Hepatocyte (in vitro differentiated cells): ENCODE data around the gene ADTRP. TPM values are rescaled to one million over a fixed set of nuclear protein-coding genes. Genes with fewer than 3 reads are reported as not detected.
A peak's percentile ranks its signal among the peaks of the same experiment; 100 is the strongest.

Experiments
- DNase-seq: peaks from one replicate; pipeline ENCODE4 v3.0.0-alpha.2; 2016; ENCODE audit warnings: low spot score
- H2AFZ ChIP-seq: fragments of 200-600 bp; sonication (generic); 2 replicates; pipeline ENCODE4 v1.6.0; 2016; ENCODE audit warnings: antibody characterized with exemption, mild to moderate bottlenecking
- H3K27ac ChIP-seq: fragments of 200-600 bp; sonication (generic); 2 replicates; pipeline ENCODE4 v1.5.1; 2016; ENCODE audit warnings: mild to moderate bottlenecking
- H3K27me3 ChIP-seq: fragments of 200-600 bp; sonication (generic); 2 replicates; pipeline ENCODE4 v1.6.1; 2016
- H3K36me3 ChIP-seq: fragments of 200-600 bp; sonication (generic); replicated peaks from 2 replicates; pipeline ENCODE4 v1.5.1; 2016; ENCODE audit warnings: low read depth; ENCODE audit not compliant: insufficient read depth
- H3K4me1 ChIP-seq: fragments of 200-600 bp; sonication (generic); 2 replicates; pipeline ENCODE4 v1.5.1; 2016; ENCODE audit warnings: mild to moderate bottlenecking, moderate library complexity; ENCODE audit not compliant: insufficient read depth
- H3K4me2 ChIP-seq: fragments of 200-600 bp; sonication (generic); 2 replicates; pipeline ENCODE4 v1.6.0; 2016
- H3K4me3 ChIP-seq: fragments of 200-600 bp; sonication (generic); 2 replicates; pipeline ENCODE4 v1.5.1; 2016; ENCODE audit warnings: mild to moderate bottlenecking
- H3K79me2 ChIP-seq: fragments of 200-600 bp; sonication (generic); 2 replicates; pipeline ENCODE4 v1.6.0; 2017; ENCODE audit warnings: mild to moderate bottlenecking
- H3K9me2 ChIP-seq: fragments of 200-600 bp; sonication (generic); replicated peaks from 2 replicates; pipeline ENCODE4 v1.6.0; 2017; ENCODE audit warnings: mild to moderate bottlenecking; ENCODE audit not compliant: insufficient read depth
- H3K9me3 ChIP-seq: fragments of 200-600 bp; sonication (generic); 2 replicates; pipeline ENCODE4 v1.5.1; 2016; ENCODE audit warnings: low read depth, mild to moderate bottlenecking
- H4K20me1 ChIP-seq: fragments of 200-600 bp; sonication (generic); 2 replicates; pipeline ENCODE4 v1.6.0; 2016; ENCODE audit warnings: mild to moderate bottlenecking; ENCODE audit not compliant: insufficient read depth, poor library complexity, severe bottlenecking
- CTCF ChIP-seq: fragments of 200-600 bp; sonication (generic); IDR thresholded peaks from 2 replicates; pipeline ENCODE4 v1.5.1; 2016; ENCODE audit warnings: antibody characterized with exemption, mild to moderate bottlenecking; ENCODE audit not compliant: poor library complexity
- EZH2 ChIP-seq: fragments of 200-600 bp; sonication (generic); IDR thresholded peaks from 2 replicates; pipeline ENCODE4 v1.6.1; 2016; ENCODE audit warnings: antibody characterized with exemption, mild to moderate bottlenecking, borderline replicate concordance
- EZH2phosphoT487 ChIP-seq: fragments of 200-600 bp; sonication (generic); IDR thresholded peaks from one replicate; pipeline ENCODE4 v1.6.1; 2018; ENCODE audit warnings: antibody characterized with exemption, mild to moderate bottlenecking, low read depth, moderate library complexity; ENCODE audit not compliant: unreplicated experiment, severe bottlenecking
- WGBS: methylation state at CpG from one replicate; pipeline ENCODE4 v1.1.6; 2016; ENCODE audit warnings: low lambda C conversion rate; ENCODE audit errors: missing lambda C conversion rate; 5-methylcytosine and 5-hydroxymethylcytosine counted together
- polyA plus RNA-seq: library from polyadenylated mRNA; unstranded; fragments of >200 nt; fragmentation: Nextera tagmentation; extraction: Ambion mirVana; gene quantifications from 2 replicates; pipeline ENCODE4 v1.2.1, GENCODE V29; 2016
- total RNA-seq: library from RNA; depleted of rRNA; stranded (reverse); fragments of >200 nt; gene quantifications from 2 replicates; pipeline ENCODE4 v1.2.3, GENCODE V29; 2014

The ADTRP gene
- total and polyA plus RNA-seq, 2 experiments from 2014 or later: 4.1 to 9.8 TPM

- Histone ChIP-seq H3K9me2 (no peaks in the 10 kb centered on the region), H3K36me3 (no peaks in the 10 kb centered on the region), H4K20me1 (no peaks in the 10 kb centered on the region), H3K27me3 (no peaks in the 10 kb centered on the region), H3K79me2 (no peaks in the 10 kb centered on the region), H3K4me2 (no peak overlapping the region), H3K9me3 (no peaks in the 10 kb centered on the region), H3K4me3 (no peak overlapping the region), H3K27ac (peak overlapping the region; percentile 93), H2AFZ (no peak overlapping the region), H3K4me1 (peaks cover 22% of the 10 kb centered on the region)
- peak; percentile 73 for DNase-seq
- WGBS: 38% methylated on average over 3 of the region's 3 CpGs
- TF ChIP-seq EZH2phosphoT487: no peak
- TF ChIP-seq CTCF: no peak
- TF ChIP-seq EZH2: no peak
Observed at GRCh38 chr6:11685481-11686093, 93.0 kb downstream of the ADTRP start.

DNA sequence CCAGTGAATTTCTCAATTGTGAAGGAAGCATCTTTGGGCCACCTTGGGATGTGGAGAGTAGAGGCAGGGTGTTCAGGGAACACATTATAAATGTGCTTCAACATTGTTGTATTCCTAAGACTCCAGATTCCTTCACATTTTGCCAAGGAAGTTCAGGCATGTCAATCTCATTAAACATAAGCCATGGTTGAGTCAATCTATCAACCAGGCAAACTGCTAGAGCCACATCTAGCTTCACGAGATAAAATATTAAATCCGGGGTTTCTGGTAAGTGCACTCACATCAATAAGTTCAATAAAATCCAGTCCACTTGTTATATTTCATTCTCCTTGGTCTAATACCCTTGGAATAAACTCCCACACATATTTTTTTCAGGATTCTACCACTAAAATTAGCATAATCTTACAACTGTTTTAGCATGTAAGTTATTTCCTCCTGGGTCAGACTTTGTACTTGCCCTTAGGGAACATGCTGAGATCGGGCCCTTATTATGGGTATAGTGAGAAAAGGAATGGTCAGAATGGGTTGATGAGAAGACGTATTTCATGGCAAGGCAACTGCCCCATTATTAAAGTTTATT lies 93.6 kb downstream of the ADTRP start:
- Histone ChIP-seq H3K4me2 (peak overlapping the region; percentile 27), H3K36me3 (no peaks in the 10 kb centered on the region), H3K4me3 (no peak overlapping the region), H3K79me2 (no peaks in the 10 kb centered on the region), H3K4me1 (peaks cover 22% of the 10 kb centered on the region), H3K9me2 (no peaks in the 10 kb centered on the region), H4K20me1 (no peaks in the 10 kb centered on the region), H2AFZ (no peak overlapping the region), H3K27ac (peak overlapping the region; percentile 78), H3K27me3 (no peaks in the 10 kb centered on the region), H3K9me3 (no peaks in the 10 kb centered on the region)
- WGBS: 73% methylated on average over 4 of the region's 4 CpGs
- no peak for DNase-seq
- TF ChIP-seq EZH2: no peak
- no peak for TF ChIP-seq CTCF
- TF ChIP-seq EZH2phosphoT487: no peak

DNA sequence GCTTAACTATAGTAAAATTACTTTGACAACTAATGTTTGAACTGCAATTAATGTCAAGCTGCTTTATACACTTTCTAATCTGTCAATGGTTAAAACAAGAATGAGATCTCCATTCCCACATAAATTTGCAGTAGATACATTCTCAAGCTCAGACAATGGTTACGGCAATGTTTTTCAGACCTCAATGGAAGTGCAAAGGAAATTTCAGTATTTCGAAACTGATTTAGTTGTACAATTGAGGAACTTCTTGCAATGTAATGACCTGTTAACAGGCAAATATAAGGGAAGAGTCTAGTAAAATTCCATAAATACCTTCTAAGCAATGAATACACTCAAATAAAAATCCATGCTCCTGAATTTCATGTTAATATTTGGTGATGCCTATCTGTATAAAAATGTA lies 94.7 kb downstream of the ADTRP start:
- no peaks in the 10 kb centered on the region for H3K9me3 ChIP-seq
- no peaks in the 10 kb centered on the region for H3K9me2 ChIP-seq
- no peak overlapping the region for H3K4me3 ChIP-seq
- H4K20me1 ChIP-seq: no peaks in the 10 kb centered on the region
- TF ChIP-seq CTCF (no peak), EZH2 (no peak), EZH2phosphoT487 (no peak)
- no peak overlapping the region for H3K4me2 ChIP-seq
- H3K4me1 ChIP-seq: peaks cover 22% of the 10 kb centered on the region
- DNase-seq: no peak
- peak overlapping the region; percentile 3 for H3K27ac ChIP-seq
- H2AFZ ChIP-seq: no peak overlapping the region
- H3K27me3 ChIP-seq: no peaks in the 10 kb centered on the region
- no peaks in the 10 kb centered on the region for H3K36me3 ChIP-seq
- 93% methylated on average over 2 of the region's 2 CpGs for WGBS
- no peaks in the 10 kb centered on the region for H3K79me2 ChIP-seq
